ENCODE measurements around the gene KCNMB2.

- TF ChIP-seq CTCF (IDR thresholded peaks at IDR 0.05) (no peak), POLR2A (IDR thresholded peaks at IDR 0.05) (no peak)
Observed at GRCh38 chr3:178847190-178847589, 311.0 kb downstream of the KCNMB2 start.
